HCT116 (cell line): Measurements from ENCODE around the gene PPP2R2D.

Source experiments
- ATF3 ChIP-seq: IDR thresholded peaks from 2 replicates; pipeline ENCODE4 v1.6.1; 2012
- CBX3 ChIP-seq: IDR thresholded peaks from 2 replicates; pipeline ENCODE4 v1.6.1; 2012; ENCODE audit warnings: low read depth
- CTCF ChIP-seq, 3 experiments: fragments of 200-600 bp in 1 of 3; sonication (generic) in 1 of 3; IDR thresholded peaks in 2 of 3; conservative IDR thresholded peaks in 1 of 3; 2 replicates each; pipeline ENCODE4 v1.5.1; 2012 to 2017; ENCODE audit warnings: low read depth in 2 of 3, low read length in 2 of 3, antibody characterized with exemption in 1 of 3, borderline replicate concordance in 1 of 3, control low read depth in 1 of 3, mild to moderate bottlenecking in 1 of 3, mixed read lengths in 1 of 3, mixed run types in 1 of 3, moderate library complexity in 1 of 3; ENCODE audit not compliant: insufficient read depth in 1 of 3
- EGR1 ChIP-seq: IDR thresholded peaks from 2 replicates; pipeline ENCODE4 v1.6.1; 2012; ENCODE audit warnings: low read depth
- EZH2 ChIP-seq: fragments of 200-600 bp; sonication (generic); IDR thresholded peaks from 2 replicates; pipeline ENCODE4 v1.6.1; 2017; ENCODE audit warnings: antibody characterized with exemption, mixed run types
- EZH2phosphoT487 ChIP-seq: fragments of 200-600 bp; IDR thresholded peaks from 2 replicates; pipeline ENCODE4 v1.6.1; 2018; ENCODE audit warnings: antibody characterized with exemption, borderline replicate concordance
- MAX ChIP-seq: IDR thresholded peaks from 2 replicates; pipeline ENCODE4 v1.6.1; 2012
- POLR2A ChIP-seq: IDR thresholded peaks from 2 replicates; pipeline ENCODE4 v1.7.0; 2011; ENCODE audit warnings: borderline replicate concordance; ENCODE audit not compliant: insufficient read depth, insufficient read length; ENCODE audit errors: extremely low read depth
- POLR2AphosphoS5 ChIP-seq: IDR thresholded peaks from 2 replicates; pipeline ENCODE4 v1.6.1; 2011; ENCODE audit warnings: mild to moderate bottlenecking, low read depth, low read length, moderate library complexity
- RAD21 ChIP-seq: IDR thresholded peaks from 2 replicates; pipeline ENCODE4 v1.6.1; 2012; ENCODE audit warnings: low read depth, mild to moderate bottlenecking
- SRF ChIP-seq: IDR thresholded peaks from 2 replicates; pipeline ENCODE4 v1.6.1; 2012; ENCODE audit warnings: low read depth
- TCF7L2 ChIP-seq: IDR thresholded peaks from 2 replicates; pipeline ENCODE4 v1.7.0; 2011; ENCODE audit warnings: borderline replicate concordance, inconsistent platforms; ENCODE audit not compliant: insufficient read depth, insufficient read length; ENCODE audit errors: extremely low read depth
- ZBTB33 ChIP-seq: IDR thresholded peaks from 2 replicates; pipeline ENCODE4 v1.6.1; 2011; ENCODE audit warnings: mild to moderate bottlenecking, low read length, moderate library complexity; ENCODE audit not compliant: insufficient replicate concordance; ENCODE audit errors: extremely low read depth
- ZFX ChIP-seq: fragments of 450-650 bp; IDR thresholded peaks from 2 replicates; pipeline ENCODE4 v1.6.1; 2017

- TF ChIP-seq MAX (no peak), ATF3 (no peak), CTCF (IDR thresholded peaks at IDR 0.05 in 2 of 3, conservative IDR thresholded peaks at IDR 0.05 in 1 of 3; ENCODE audit: borderline replicate concordance in 1 of 3, insufficient read depth in 1 of 3, low read depth in 2 of 3, low read length in 2 of 3) (no peak), POLR2A (no peak), POLR2AphosphoS5 (no peak), SRF (no peak), CBX3 (no peak), EGR1 (no peak), EZH2 (no peak), EZH2phosphoT487 (no peak), ZFX (no peak), TCF7L2 (no peak), RAD21 (no peak), ZBTB33 (no peak)
Measured at GRCh38 chr10:131909929-131910328, 9.1 kb downstream of the PPP2R2D start.
